Measurements from ENCODE around the gene NUDT2.

NUDT2 gene

GRCh38 chr9:34385561-34386230, 56.3 kb downstream of the NUDT2 start:
- DNase-seq (ENCODE audit: low read depth) = no peak

DNA sequence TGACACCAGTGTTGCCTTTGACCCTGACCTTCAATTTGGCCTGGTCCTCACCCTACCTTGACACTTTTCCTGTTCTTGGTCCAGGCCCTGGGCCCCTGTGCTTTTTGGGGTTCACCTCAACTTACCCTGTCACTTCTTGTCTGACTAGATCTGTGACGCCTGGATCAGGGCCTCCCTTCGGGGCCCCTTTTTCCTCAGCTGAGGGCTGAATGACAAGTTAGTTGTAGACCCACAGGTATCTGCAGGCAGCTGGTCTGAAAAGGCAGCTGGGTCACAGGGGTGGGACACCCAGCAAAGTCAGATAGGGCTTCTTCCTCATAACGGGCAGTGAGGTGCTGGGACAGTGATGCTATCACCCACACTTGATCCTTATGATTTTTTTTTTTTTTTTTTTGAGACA, 57.3 kb downstream of the NUDT2 start:
- no peak for DNase-seq (ENCODE audit: low read depth)

DNA sequence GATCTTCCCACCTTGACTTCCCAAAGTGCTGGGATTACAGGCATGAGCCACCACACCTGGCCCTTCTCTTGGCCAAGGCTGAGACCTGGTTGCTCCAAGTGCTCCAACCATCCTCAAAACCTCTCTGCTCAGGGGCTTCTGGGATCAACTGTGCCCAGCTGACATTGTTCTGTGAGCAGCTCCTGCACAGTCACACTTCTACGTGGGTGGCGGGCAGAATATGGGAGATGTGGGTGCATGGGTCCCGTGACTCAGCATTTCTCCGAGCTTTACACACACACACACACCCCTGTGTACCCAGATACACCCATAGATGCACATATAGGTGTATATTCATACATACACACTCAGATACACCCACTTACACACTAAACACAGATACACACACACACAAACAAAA, 57.9 kb downstream of the NUDT2 start:
- DNase-seq (ENCODE audit: low read depth) = no peak

- no peak for DNase-seq (ENCODE audit: low read depth)
Measured at GRCh38 chr9:34392511-34392910, 63.1 kb downstream of the NUDT2 start.

Measured in stimulated activated CD8-positive, alpha-beta memory T cell treated with anti-CD3 and anti-CD28 coated beads, Interleukin-12 subunit alpha, Interleukin-12 subunit beta, amount 100 ng/mL, for 1 hour (primary cell).